WTC11 (cell line): ENCODE measurements around the gene ELANE. TPM values are rescaled to one million over a fixed set of nuclear protein-coding genes. Genes with fewer than 3 reads are reported as not detected.

Source experiments
- ATAC-seq: fragments of 200-7000 bp; cut with Tn5 transposase; 2 replicates; pipeline ENCODE4 v1.10.0; 2021; ENCODE audit warnings: mild to moderate bottlenecking, moderate library complexity
- CTCF ChIA-PET: fragments of 300-600 bp; sonication (Branson Sonifier 250); formaldehyde crosslinking; loops from one replicate; lab custom pipeline; 2021; ENCODE audit warnings: antibody characterized with exemption; lab: Charles Lee
- POLR2A ChIA-PET: fragments of 350-600 bp; sonication (Branson Sonifier 250); formaldehyde crosslinking; loops from one replicate; lab custom pipeline; 2021; ENCODE audit warnings: antibody characterized with exemption; lab: Charles Lee
- DNase-seq: peaks from one replicate; pipeline ENCODE4 v3.0.0; 2021; ENCODE audit warnings: low spot score
- H3K27ac Mint-ChIP-seq: 2 replicates; pipeline ENCODE4 v1.8.0; 2021; ENCODE audit warnings: mixed read lengths
- H3K27me3 Mint-ChIP-seq: 2 replicates; pipeline ENCODE4 v1.8.0; 2021; ENCODE audit warnings: low read depth, mild to moderate bottlenecking, moderate library complexity, mixed read lengths
- H3K36me3 Mint-ChIP-seq: 2 replicates; pipeline ENCODE4 v1.8.0; 2021; ENCODE audit warnings: mixed read lengths
- H3K4me1 Mint-ChIP-seq: 2 replicates; pipeline ENCODE4 v1.8.0; 2022; ENCODE audit warnings: mixed read lengths
- H3K4me3 Mint-ChIP-seq: 2 replicates; pipeline ENCODE4 v1.8.0; 2021; ENCODE audit warnings: mild to moderate bottlenecking, moderate library complexity, mixed read lengths
- H3K9me3 Mint-ChIP-seq: 2 replicates; pipeline ENCODE4 v1.8.0; 2021; ENCODE audit warnings: mixed read lengths
- ARID4B ChIP-seq: sonication (generic); formaldehyde crosslinking; IDR thresholded peaks from 2 replicates; pipeline ENCODE4 v1.8.0; 2023; ENCODE audit warnings: missing genetic modification reagents, mild to moderate bottlenecking, borderline replicate concordance
- ATF1 ChIP-seq: sonication (generic); formaldehyde crosslinking; IDR thresholded peaks from 2 replicates; pipeline ENCODE4 v1.8.1; 2023; ENCODE audit warnings: mild to moderate bottlenecking, moderate library complexity, missing genetic modification reagents
- ATF2 ChIP-seq: sonication (generic); formaldehyde crosslinking; IDR thresholded peaks from 2 replicates; pipeline ENCODE4 v1.8.1; 2022; ENCODE audit warnings: low read depth, missing genetic modification reagents, borderline replicate concordance
- CREM ChIP-seq: sonication (generic); formaldehyde crosslinking; IDR thresholded peaks from 2 replicates; pipeline ENCODE4 v1.8.1; 2022; ENCODE audit warnings: mild to moderate bottlenecking, missing genetic modification reagents, moderate library complexity
- ELF4 ChIP-seq: sonication (generic); formaldehyde crosslinking; IDR thresholded peaks from 2 replicates; pipeline ENCODE4 v1.8.1; 2022; ENCODE audit warnings: low read depth, mild to moderate bottlenecking, moderate library complexity, missing genetic modification reagents
- EMX1 ChIP-seq: fragments of 250-450 bp; sonication (Bioruptor Pico); IDR thresholded peaks from 2 replicates; pipeline ENCODE4 v1.8.0; 2021; ENCODE audit warnings: mild to moderate bottlenecking
- ERG ChIP-seq: fragments of 250-450 bp; sonication (Bioruptor Pico); IDR thresholded peaks from 2 replicates; pipeline ENCODE4 v1.8.0; 2021; ENCODE audit warnings: mild to moderate bottlenecking
- ETV6 ChIP-seq: sonication (generic); formaldehyde crosslinking; IDR thresholded peaks from 2 replicates; pipeline ENCODE4 v1.8.1; 2022; ENCODE audit warnings: mild to moderate bottlenecking, missing genetic modification reagents
- FOXK1 ChIP-seq: sonication (generic); formaldehyde crosslinking; IDR thresholded peaks from 2 replicates; pipeline ENCODE4 v1.8.0; 2022; ENCODE audit warnings: mild to moderate bottlenecking, moderate library complexity, missing genetic modification reagents
- GABPB1 ChIP-seq: sonication (generic); formaldehyde crosslinking; IDR thresholded peaks from 2 replicates; pipeline ENCODE4 v1.8.1; 2023; ENCODE audit warnings: mild to moderate bottlenecking, missing genetic modification reagents
- GTF2I ChIP-seq: fragments of 250-450 bp; sonication (Bioruptor Pico); conservative IDR thresholded peaks from 2 replicates; pipeline ENCODE4 v1.4.0; 2021; ENCODE audit warnings: mild to moderate bottlenecking
- JAZF1 ChIP-seq: fragments of 250-450 bp; sonication (Bioruptor Pico); IDR thresholded peaks from 2 replicates; pipeline ENCODE4 v1.9.0; 2021; ENCODE audit warnings: moderate library complexity, mild to moderate bottlenecking, inconsistent platforms
- MAX ChIP-seq: sonication (generic); formaldehyde crosslinking; IDR thresholded peaks from 2 replicates; pipeline ENCODE4 v1.8.0; 2022; ENCODE audit warnings: mild to moderate bottlenecking, missing genetic modification reagents
- MXD4 ChIP-seq: fragments of 250-450 bp; sonication (Bioruptor Pico); IDR thresholded peaks from 2 replicates; pipeline ENCODE4 v1.8.0; 2021; ENCODE audit warnings: mild to moderate bottlenecking, moderate library complexity, borderline replicate concordance
- MYBL2 ChIP-seq: sonication (generic); formaldehyde crosslinking; IDR thresholded peaks from 2 replicates; pipeline ENCODE4 v1.8.1; 2023; ENCODE audit warnings: mild to moderate bottlenecking, moderate library complexity, missing genetic modification reagents
- NR1H2 ChIP-seq: sonication (generic); formaldehyde crosslinking; IDR thresholded peaks from 2 replicates; pipeline ENCODE4 v1.9.0; 2021; ENCODE audit warnings: mild to moderate bottlenecking, moderate library complexity, missing genetic modification reagents
- SMAD4 ChIP-seq: sonication (generic); formaldehyde crosslinking; IDR thresholded peaks from 2 replicates; pipeline ENCODE4 v1.8.0; 2022; ENCODE audit warnings: mild to moderate bottlenecking, missing genetic modification reagents
- SP1 ChIP-seq: sonication (generic); formaldehyde crosslinking; conservative IDR thresholded peaks from 2 replicates; pipeline ENCODE4 v1.8.1; 2022; ENCODE audit warnings: missing genetic modification reagents
- TP53 ChIP-seq: sonication (generic); formaldehyde crosslinking; IDR thresholded peaks from 2 replicates; pipeline ENCODE4 v1.8.1; 2023; ENCODE audit warnings: mild to moderate bottlenecking, missing genetic modification reagents
- ZNF138 ChIP-seq: sonication (generic); formaldehyde crosslinking; conservative IDR thresholded peaks from 2 replicates; pipeline ENCODE4 v1.8.1; 2022; ENCODE audit warnings: mild to moderate bottlenecking, moderate library complexity, missing genetic modification reagents
- ZNF232 ChIP-seq: sonication (generic); formaldehyde crosslinking; IDR thresholded peaks from 2 replicates; pipeline ENCODE4 v1.8.0; 2022; ENCODE audit warnings: mild to moderate bottlenecking, missing genetic modification reagents
- ZNF416 ChIP-seq: fragments of 250-450 bp; sonication (Bioruptor Pico); IDR thresholded peaks from 2 replicates; pipeline ENCODE4 v1.9.0; 2021; ENCODE audit warnings: mild to moderate bottlenecking, inconsistent platforms
- ZNF423 ChIP-seq: fragments of 250-450 bp; sonication (Bioruptor Pico); IDR thresholded peaks from 2 replicates; pipeline ENCODE4 v2.1.2; 2022; ENCODE audit warnings: mild to moderate bottlenecking, moderate library complexity
- ZNF671 ChIP-seq: fragments of 250-450 bp; sonication (Bioruptor Pico); IDR thresholded peaks from 2 replicates; pipeline ENCODE4 v1.8.0; 2021; ENCODE audit warnings: mild to moderate bottlenecking
- total RNA-seq: library from RNA; stranded (reverse); gene quantifications from 3 replicates; pipeline ENCODE4 v1.2.3, GENCODE V29; 2021

Gene ELANE
- total RNA-seq, 1 experiment from 2014 or later, result not detected

- H3K4me3 Mint-ChIP-seq, result peak overlapping the region; percentile 46
- H3K36me3 Mint-ChIP-seq, result peaks cover 58% of the 10 kb centered on the region
- H3K27me3 Mint-ChIP-seq, result no peaks in the 10 kb centered on the region
- POLR2A ChIA-PET, result interaction anchor here (0.6 to 0.9 kb wide), 2 partner anchors 9 to 144 kb away, joined by 3 to 5 read pairs; no protein-coding TSS in a partner anchor
- ATAC-seq (no peak), DNase-seq (no peak)
- CTCF ChIA-PET, result interaction anchor here (0.5 kb wide), 1 partner anchor 49 kb away, joined by 4 read pairs; no protein-coding TSS in a partner anchor
- H3K27ac Mint-ChIP-seq, result peak overlapping the region; percentile 95
- no peaks in the 10 kb centered on the region for H3K9me3 Mint-ChIP-seq
- H3K4me1 Mint-ChIP-seq, result peaks cover 40% of the 10 kb centered on the region
- TF ChIP-seq ERG (CRISPR knock-in tag) (no peak), ZNF423 (CRISPR knock-in tag) (no peak), ZNF671 (CRISPR knock-in tag) (no peak), ZNF138 (CRISPR knock-in tag) (no peak), SMAD4 (no peak), ARID4B (CRISPR knock-in tag) (no peak), EMX1 (no peak), ZNF416 (CRISPR knock-in tag) (no peak), ATF1 (CRISPR knock-in tag) (no peak), JAZF1 (no peak), MYBL2 (CRISPR knock-in tag) (no peak), GTF2I (CRISPR knock-in tag) (no peak), ATF2 (no peak), ELF4 (CRISPR knock-in tag) (no peak), FOXK1 (no peak), MAX (CRISPR knock-in tag) (no peak), SP1 (CRISPR knock-in tag) (no peak)
Observed at GRCh38 chr19:802498-803098, 49.5 kb upstream of the ELANE start.

GRCh38 chr19:803099-803561 is 49.0 kb upstream of the ELANE start:
- ChIA-PET CTCF (interaction anchor here (0.7 to 1.1 kb wide), 2 partner anchors 34 to 58 kb away, joined by 4 to 5 read pairs; no protein-coding TSS in a partner anchor), POLR2A (interaction anchor here (0.9 kb wide), 1 partner anchor 10 kb away, joined by 5 read pairs; no protein-coding TSS in a partner anchor)
- Mint-ChIP-seq H3K4me1 (peaks cover 40% of the 10 kb centered on the region), H3K27me3 (no peaks in the 10 kb centered on the region), H3K36me3 (peaks cover 63% of the 10 kb centered on the region), H3K9me3 (no peaks in the 10 kb centered on the region), H3K27ac (peak overlapping the region; percentile 95), H3K4me3 (0 out of 2 replicates have a peak overlapping the region, but pooled peaks have one; percentile 8)
- DNase-seq (no peak), ATAC-seq (no peak)
- TF ChIP-seq ARID4B (CRISPR knock-in tag) (no peak), ZNF232 (CRISPR knock-in tag) (no peak), ETV6 (CRISPR knock-in tag) (no peak), MXD4 (CRISPR knock-in tag) (no peak), TP53 (no peak), NR1H2 (CRISPR knock-in tag) (no peak), CREM (CRISPR knock-in tag) (no peak), GABPB1 (no peak), SP1 (CRISPR knock-in tag) (no peak)
